Activated effector memory CD4-positive, alpha-beta T cell treated with Interleukin-2 at 50 U/mL for 16 hours (primary cell): Measurements from ENCODE around the gene CTCFL.

ENCODE experiments used
- DNase-seq: peaks from one replicate; pipeline ENCODE4 v3.0.0-alpha.2; 2020

CTCFL gene

GRCh38 chr20:57459897-57460296 lies 65.0 kb downstream of the CTCFL start:
- no peak for DNase-seq

DNA sequence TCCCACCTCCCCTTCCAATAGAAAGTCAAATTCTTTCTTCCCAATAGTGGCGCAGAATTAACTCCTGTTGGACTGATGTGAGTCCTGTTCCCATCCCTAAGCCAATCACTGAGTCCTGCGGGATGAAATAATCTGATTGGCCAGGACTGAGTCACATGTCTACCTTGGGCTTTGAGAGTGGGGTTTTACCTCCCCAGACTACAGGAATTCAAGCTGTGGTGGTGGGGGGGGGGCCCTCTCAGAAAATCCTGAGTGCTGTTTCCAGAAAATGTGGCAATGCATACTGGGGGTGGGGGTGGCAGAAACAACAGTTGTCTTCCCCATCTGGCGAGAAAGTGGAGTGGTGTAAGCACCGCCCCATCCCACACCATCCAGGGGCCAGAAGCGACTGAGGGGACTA lies 65.7 kb downstream of the CTCFL start:
- DNase-seq, result no peak

- DNase-seq, result no peak
These were observed 66.4 kb downstream of the CTCFL start for GRCh38 chr20:57458400-57459160.

DNA sequence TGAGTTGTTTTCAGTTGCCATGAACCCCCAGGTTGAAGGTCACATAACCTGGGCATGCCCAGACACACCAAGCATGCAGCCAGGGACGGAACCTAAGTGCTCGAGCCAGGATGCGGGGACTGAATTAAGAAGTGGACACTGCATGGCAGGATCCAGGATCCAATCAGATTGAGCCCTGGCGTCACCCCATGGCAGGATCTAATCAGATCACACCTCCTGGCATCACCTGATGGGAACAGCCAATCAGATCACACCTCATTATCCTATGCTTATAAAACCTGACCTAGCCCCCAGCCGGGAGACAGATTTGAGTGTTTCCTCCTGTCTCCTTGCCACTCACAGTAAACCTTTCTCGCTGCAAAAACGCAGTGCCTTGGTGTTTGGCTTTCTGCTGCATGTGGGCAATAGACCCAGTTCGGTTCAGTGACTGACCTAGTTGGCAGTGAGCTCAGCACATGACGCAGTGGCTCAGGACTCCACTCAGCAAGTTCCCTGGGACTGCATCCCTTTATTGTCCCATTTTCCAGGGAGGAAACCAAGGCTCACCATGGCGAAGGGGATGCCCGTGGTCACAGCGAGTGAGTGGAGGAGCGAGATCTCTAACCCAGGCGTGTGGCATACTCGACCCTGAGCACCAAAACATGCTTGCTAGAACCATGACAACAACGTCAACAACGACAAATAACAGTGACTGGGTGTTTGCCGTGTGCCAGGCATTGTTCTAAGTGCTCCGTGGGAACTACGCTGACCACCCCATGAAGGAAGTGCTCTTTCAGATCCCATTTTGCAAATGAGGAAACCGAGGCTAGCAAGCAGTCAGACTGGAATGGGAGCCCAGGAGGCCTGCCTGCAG lies 67.5 kb downstream of the CTCFL start:
- DNase-seq, result no peak

GRCh38 chr20:57456116-57456515 lies 68.8 kb downstream of the CTCFL start:
- DNase-seq, result no peak

DNA sequence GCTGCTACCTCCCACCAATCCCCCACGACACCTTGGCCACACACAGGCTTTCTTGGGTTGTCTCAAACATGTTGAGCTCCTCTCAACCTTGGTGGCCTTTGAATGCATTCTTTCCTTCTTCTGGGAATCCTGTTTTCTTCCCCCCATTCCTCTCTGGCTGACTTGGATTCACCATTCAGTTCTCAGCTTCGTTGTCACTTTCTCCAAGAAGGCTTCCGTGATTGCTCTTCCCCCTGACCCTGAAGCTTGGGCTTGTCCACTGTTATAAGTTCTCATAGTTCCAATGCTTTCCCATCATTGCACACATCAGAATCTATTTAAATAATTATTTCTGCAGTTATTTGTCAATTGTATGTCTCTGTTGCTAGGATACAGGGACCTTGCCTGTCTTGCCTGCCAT lies 69.6 kb downstream of the CTCFL start:
- DNase-seq, result no peak

DNA sequence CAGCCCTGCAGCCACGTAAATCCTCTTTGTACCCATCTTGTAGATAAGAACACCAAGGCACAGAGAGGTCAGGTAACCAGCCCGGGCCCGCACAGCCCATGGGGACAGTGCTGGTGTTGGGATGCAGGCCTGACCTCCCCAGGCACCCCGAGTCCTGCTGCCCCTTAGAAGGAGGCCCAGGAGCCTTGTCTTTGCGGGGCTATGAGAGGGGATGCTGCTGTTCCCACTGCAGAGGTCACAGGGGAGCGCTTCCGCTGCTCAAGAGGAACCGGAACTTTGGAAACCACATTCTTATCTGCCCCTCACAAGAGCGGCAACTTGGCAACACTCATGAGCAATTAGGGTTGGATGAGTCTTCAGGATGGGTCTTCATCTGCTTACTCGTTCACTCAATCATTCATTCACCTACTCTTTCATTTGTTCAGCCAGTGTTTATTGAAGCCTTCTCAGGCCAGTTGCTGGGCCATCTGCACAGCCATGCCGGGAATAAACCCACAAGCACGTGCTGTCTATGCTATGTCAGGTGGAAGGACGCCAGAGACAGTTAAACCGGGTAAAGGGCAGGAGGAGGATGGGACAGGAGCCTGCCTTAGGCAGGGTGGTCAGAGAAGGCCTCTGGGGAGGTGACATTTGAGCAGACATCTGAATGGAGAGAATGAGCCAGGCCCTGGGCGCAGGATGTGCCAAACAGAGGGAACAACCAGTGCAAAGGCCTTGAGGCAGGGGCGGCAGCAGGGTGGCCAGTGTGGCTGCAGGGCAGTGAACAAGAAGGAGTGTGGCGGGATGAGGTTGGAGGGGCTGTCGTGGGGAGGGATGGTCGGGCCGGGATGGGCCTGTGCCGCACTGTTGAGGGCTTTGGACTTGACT lies 72.9 kb downstream of the CTCFL start:
- no peak for DNase-seq

DNA sequence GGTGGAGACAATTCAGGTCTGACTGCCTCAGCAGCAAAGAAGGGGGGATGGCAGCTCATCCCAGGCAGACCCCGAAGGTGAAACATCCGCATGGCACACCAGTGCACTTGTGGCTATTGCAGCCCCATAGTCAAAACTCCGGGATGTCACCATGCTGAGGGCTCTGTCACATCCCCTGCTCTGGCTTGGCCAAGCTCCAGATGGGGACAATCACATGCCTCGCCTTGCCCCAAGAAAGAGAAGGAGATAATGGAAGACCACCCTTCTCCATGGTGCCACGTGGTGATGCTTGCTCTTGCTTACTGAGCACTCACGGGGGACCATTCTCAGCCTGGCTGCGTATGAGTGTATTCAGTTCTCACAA lies 73.5 kb downstream of the CTCFL start:
- DNase-seq, result no peak

DNA sequence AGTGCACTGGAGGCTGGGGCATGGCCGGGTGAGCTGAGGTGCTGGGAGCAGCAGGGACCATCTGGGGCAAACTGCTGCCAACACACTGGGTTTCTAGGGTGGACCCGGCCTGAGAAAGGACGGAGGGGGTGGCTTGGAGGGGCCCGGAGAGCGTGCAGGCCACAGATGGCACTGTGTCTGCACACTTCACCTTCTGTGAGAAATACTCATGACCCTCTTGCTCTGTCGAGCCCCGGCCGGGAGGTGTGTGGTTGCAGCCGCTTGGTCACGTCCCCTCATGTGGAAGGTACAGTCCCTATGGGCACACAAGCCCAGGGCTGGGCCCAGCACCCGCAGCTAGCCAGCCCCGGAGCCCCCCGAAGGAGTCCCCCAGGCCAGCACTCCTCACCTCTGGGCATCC lies 74.0 kb downstream of the CTCFL start:
- no peak for DNase-seq

GRCh38 chr20:57450419-57450818 lies 74.5 kb downstream of the CTCFL start:
- no peak for DNase-seq

DNA sequence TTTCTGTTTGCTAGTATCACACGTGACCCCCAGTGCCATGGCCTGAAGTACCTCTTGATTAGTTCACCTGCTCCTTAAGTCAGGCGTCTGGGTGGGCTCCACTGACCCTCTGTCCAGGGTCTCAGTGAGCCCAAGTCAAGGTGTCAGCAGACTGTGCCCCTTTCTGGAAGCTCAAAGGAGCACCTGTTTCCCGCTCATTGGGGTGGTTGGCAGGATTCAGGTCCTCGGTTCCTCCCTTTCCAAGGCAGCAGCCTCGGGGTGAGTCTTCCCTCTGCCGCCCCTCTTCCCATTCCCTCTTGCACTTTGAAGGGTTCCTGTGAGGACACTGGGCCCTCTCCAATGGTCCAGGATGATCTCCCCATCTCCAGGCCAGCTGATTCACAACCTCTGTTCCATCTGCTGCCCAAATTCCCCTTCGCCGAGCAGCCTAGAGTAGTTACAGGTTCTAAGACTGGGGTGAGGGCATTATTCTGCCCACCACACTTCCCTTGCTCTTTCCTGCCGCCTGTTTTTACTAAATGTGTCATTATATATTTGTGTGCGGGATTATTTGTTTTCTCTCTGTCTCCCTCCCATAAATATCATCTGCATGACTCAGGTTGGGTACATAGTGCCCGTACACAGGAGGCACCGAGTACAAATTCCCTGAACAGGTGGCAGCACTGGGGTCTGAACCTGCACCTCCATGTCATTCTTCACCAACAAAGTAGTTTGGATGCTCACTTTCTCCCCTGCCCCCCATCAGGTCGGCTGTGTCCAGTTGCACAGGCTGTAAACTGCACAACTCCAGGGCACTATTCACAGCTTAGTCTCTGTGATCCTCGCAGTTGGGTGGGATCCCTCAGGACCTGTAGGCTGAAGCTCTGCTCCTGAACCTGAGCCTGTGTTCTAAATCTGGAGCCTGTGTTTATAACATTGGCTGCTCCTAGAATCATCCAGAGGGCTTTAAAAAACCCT lies 75.3 kb downstream of the CTCFL start:
- no peak for DNase-seq

DNA sequence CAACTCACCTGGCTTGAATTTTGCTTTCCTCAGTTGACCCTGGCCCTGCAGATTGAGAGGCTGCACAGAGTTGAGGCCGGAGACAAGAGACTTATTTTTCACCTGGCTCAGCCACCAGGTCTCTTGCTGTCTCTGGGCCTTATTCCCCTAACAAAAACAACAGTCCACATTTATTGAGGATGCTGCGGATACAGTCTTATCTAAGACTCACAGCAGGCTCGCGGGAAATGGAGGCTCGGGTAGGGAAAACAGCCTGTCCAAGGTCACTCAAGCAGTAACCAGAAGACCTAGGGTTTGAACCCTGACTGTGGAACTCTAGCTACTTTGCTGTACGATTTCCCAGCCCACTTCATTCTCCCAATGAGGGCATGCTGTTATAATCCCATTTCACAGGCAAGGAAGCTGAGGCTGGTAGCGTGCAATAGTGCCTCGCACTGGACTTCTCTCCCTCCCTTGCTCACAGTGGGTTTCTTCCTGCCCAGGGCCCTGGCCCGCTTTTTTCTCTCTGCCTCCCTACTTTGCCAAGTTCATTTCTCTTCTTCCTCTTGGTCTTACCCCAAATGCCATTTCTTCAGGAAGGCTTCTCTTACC lies 76.1 kb downstream of the CTCFL start:
- no peak for DNase-seq
